ENCODE results near the gene KLHL3.

Gene KLHL3

GRCh38 chr5:137611011-137611580 is 124.8 kb downstream of the KLHL3 start:
- no peak for DNase-seq (ENCODE audit: low spot score)

DNA sequence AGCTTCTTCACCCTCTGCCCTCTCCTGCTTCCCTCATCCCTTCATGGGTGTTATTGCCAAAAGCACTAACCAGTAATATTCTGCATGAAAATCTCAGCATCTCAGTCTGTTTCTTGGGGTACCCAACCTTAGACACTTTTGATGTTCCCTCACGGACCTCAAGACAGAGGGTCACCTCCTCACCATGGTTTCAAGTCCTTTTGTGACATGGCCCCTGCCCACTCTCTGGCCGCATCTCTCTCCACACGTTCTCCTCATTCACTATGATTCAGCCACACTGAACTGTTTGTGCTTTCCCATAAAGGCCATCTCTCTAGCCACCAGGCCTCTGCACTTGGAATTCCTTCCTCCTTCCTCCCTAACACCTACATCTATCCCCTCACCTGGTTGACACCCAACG is 125.3 kb downstream of the KLHL3 start:
- no peak for DNase-seq (ENCODE audit: low spot score)

DNA sequence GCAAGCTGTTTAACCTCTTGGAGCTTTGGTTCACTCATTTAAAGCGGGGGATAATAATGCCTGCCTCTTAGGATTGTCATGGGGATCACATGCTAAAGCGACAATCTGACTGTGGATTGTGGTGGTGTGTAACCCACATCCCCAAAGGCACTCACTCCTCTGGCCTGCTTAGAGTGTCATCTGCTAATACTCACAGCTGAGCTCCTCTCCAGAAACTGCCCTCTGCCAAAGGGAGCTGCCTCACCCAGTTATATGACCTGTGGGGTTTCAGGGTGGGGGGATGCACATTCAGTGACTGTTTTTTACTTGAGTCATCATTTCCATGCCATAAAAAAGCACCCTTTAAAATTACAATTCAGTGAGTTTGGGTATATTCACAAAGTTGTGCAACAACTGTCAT is 126.8 kb downstream of the KLHL3 start:
- no peak for DNase-seq (ENCODE audit: low spot score)

GRCh38 chr5:137607771-137608170 is 128.1 kb downstream of the KLHL3 start:
- DNase-seq (ENCODE audit: low spot score), result no peak

GRCh38 chr5:137606401-137606800 is 129.5 kb downstream of the KLHL3 start:
- no peak for DNase-seq (ENCODE audit: low spot score)

- DNase-seq (ENCODE audit: low spot score), result no peak
Measured at GRCh38 chr5:137605411-137605810, 130.5 kb downstream of the KLHL3 start.

DNA sequence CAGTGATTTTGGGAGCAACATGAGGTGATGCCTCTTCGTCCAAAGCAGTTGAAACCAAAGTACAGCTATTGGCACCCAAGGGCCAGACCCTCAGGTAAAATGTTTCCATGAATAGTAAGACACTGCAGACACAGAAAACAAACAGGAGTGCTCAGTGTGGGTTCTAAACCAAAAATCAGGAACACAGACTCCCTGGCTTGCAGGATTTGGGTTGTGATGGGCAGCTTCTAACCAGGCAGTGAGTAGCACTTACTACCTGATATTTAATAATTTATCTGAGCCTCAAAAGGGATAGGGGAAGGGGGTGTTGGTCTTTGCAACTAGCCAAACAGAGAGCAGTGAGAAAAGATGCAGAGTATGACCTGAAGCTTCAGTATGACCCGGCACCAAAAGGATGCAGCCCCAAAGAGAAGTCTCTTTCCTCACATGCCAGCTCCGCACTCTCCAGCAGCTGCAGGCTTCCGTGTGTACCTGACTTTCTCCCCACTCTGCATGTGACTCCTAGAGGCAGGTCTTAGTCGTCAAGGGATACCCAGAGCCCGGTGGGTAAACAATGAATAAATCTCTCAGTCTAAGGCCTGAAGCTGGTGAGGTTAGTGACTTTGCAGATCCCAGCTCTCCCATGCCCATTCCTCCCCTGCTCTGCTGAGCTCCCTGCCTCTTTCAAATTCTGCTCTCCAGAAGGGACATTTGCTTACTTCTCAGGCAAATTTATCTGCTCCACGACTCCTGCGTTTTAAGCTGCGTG is 131.4 kb downstream of the KLHL3 start:
- no peak for DNase-seq (ENCODE audit: low spot score)

GRCh38 chr5:137603891-137604290 is 132.0 kb downstream of the KLHL3 start:
- no peak for DNase-seq (ENCODE audit: low spot score)

DNA sequence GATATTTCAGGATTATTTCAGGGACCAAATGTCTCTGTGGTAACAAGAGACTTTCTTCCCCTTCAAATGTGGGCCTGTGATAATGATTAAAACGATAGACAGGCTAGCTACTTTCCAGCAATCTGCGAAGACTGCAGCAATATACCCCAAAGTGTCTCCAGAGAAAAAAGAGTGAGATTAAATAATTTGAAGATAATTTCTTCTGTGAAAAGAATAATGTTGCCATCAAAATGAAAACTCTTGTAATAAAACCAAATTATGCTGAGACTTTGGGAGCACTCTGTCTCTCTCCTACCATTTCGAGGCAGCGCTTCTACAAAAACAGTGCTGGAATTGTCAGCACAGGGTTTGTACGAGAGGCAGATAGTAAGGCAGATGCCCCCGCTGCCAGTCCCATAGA is 132.5 kb downstream of the KLHL3 start:
- DNase-seq (ENCODE audit: low spot score), result no peak

DNA sequence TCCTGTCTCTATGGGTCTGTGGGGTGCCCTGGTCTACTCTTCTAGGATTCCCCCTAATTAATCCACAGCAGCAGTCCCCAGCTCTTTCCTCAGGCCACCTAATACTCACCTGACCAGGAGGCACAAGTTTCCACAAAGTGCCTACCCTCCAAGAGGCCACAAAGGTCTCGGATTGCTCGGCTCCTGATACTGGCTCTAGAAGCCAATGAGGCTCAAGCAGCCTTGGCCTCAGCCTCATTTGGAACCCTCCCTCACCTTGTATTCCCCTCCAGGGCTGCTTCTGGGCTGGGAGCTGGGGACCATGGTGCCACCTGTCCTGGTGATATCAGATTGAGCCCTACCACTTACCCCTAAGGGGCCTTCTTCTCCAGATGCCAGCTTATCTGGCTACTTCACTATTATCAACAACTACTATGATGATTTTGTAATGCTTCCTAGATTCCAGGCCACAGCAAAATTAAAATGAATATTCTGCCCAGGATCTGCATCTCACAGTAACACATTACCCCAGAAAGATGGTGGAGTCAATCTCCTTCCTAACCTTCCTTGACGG is 133.1 kb downstream of the KLHL3 start:
- no peak for DNase-seq (ENCODE audit: low spot score)

GRCh38 chr5:137600721-137601360 is 135.0 kb downstream of the KLHL3 start:
- DNase-seq (ENCODE audit: low spot score), result no peak

DNA sequence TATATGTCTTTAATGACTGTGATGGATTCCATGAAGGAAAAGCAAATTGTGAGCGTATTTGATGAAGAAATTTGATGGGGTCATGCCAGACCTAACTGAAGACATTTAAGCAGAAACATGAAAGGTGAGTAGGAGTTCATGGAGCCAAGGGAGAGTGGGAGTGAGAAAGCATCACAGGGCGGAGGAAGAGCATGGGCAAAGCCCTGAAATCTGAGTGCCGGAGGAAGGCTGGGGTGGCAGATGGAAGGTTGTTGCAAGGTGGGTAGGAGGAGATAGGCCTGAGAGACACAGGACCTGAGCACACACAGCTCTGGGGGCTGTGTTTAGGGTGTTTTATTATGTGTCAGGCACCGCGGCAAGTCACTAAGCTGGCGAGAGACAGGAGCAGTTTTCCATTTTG is 136.4 kb downstream of the KLHL3 start:
- no peak for DNase-seq (ENCODE audit: low spot score)

GRCh38 chr5:137598399-137598798 is 137.5 kb downstream of the KLHL3 start:
- no peak for DNase-seq (ENCODE audit: low spot score)

GRCh38 chr5:137596941-137597340 is 138.9 kb downstream of the KLHL3 start:
- DNase-seq (ENCODE audit: low spot score), result no peak

DNA sequence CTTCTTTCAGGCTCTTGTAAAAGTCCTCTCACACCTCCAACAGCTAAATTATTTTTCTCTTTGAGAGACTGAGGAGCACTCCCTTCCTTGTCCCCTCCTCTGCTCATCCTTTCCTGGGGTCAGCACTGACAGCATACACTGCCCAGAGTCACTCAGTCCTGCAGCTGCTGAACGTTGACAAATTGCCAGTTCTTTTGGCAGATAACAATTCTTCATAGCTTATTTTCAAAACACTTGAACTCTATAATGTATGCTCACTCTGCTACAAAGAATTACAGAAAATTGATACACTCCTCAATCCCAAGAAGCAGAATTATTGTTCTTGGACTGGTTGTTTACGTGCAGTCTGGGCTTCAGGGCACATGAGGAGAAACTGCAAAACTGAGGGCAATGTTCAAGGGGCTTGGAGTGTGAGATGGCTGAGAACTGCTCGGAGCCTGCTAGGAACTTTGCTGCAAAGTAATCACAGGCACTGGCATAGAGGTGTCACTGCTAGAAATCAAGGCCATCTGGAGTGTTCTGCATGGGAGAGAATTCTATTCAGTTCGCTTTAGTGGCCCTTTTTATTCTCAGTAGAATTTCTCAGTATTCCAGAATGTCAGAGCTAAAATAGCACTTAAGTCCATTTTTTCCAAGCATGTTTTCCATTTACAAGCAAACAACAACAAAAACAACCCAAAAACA is 140.4 kb downstream of the KLHL3 start:
- DNase-seq (ENCODE audit: low spot score), result no peak

DNA sequence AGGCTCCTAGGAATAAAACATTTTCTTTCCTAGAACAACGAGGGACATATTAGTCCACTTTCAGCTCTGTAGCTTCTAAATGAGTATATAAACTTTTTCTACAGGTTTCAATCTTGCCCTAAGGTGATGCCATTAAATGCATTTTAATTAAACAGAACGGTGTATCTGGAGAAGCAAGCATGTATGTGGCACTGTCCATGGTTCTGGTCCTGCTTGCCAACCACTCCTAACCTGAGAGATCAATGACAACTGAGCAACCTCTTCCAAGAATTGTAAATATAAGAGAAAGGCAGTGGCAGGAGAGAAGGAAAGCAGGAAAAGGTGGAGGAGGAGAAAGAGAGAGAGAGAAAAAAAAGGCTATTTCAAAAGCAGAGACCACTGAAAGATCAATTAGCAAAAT is 141.2 kb downstream of the KLHL3 start:
- DNase-seq (ENCODE audit: low spot score), result peak; percentile 3

GRCh38 chr5:137592317-137592716 is 143.6 kb downstream of the KLHL3 start:
- DNase-seq (ENCODE audit: low spot score), result no peak

- no peak for DNase-seq (ENCODE audit: low spot score)
Measured at GRCh38 chr5:137589185-137589584, 146.7 kb downstream of the KLHL3 start.

DNA sequence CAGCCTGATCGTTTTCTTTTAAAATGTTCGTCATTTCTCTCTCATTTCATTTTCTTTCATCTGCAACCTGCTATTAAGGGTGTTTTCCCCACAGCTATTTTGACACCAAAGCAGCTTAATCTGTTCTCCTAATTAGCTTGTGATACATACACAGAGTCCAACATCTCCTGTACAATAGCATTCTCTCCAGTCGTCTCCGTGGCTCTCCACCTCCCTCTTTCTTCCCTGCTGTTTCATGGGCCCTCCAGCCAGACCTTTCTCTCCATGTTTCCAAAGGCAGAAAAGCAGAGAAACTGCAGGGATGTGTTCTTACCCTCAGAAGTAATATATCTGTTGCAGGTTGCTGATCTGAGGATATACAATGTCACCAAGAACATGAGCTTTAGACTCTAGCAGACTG is 148.0 kb downstream of the KLHL3 start:
- DNase-seq (ENCODE audit: low spot score), result no peak

GRCh38 chr5:137584262-137584661 is 151.6 kb downstream of the KLHL3 start:
- DNase-seq (ENCODE audit: low spot score), result no peak

GRCh38 chr5:137583129-137583528 is 152.8 kb downstream of the KLHL3 start:
- no peak for DNase-seq (ENCODE audit: low spot score)

- DNase-seq (ENCODE audit: low spot score), result no peak
Measured at GRCh38 chr5:137582218-137582617, 153.7 kb downstream of the KLHL3 start.

DNA sequence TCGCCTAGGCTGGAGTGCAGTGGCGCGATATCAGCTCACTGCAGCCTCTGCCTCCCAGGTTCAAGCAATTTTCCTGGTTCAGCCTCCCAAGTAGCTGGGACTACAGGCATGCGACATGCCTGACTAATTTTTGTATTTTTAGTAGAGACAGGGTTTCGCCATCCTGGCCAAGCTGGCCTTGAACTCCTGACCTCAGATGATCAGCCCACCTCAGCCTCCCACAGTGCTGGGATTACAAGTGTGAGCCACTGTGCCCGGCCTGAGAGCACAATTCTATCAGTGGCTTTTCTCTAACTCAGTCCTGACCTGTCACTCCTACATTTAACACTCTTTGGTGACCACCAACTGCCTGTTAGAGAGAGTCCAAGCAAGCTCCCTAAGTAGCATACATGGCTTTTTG is 154.1 kb downstream of the KLHL3 start:
- DNase-seq (ENCODE audit: low spot score), result no peak

Data from RKO (cell line).